Measurements from ENCODE around the gene BMPR1B.

DNA sequence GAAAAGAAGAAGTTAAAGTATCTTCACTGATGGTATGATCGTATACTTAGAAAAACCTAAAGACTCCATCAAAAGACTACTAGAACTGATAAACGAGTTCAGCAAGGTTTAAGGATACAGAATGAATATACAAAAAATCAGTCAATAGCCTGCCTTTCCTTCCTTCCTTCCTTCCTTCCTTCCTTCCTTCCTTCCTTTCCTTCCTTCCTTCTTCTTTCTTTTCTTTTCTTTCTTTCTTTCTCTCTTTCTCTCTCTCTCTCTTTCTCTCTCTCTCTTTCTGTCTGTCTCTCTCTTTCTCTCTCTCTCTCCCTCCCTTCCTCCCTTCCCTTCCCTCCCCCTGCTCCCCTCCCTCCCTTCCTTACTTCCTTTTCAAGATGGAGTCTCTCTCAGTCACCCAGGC, 362.7 kb downstream of the BMPR1B start:
- TF ChIP-seq, protein P1, sequence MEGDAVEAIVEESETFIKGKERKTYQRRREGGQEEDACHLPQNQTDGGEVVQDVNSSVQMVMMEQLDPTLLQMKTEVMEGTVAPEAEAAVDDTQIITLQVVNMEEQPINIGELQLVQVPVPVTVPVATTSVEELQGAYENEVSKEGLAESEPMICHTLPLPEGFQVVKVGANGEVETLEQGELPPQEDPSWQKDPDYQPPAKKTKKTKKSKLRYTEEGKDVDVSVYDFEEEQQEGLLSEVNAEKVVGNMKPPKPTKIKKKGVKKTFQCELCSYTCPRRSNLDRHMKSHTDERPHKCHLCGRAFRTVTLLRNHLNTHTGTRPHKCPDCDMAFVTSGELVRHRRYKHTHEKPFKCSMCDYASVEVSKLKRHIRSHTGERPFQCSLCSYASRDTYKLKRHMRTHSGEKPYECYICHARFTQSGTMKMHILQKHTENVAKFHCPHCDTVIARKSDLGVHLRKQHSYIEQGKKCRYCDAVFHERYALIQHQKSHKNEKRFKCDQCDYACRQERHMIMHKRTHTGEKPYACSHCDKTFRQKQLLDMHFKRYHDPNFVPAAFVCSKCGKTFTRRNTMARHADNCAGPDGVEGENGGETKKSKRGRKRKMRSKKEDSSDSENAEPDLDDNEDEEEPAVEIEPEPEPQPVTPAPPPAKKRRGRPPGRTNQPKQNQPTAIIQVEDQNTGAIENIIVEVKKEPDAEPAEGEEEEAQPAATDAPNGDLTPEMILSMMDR (IDR thresholded peaks at IDR 0.05), result no peak
- TF ChIP-seq POLR2A (IDR thresholded peaks at IDR 0.05), result no peak

All from prostate gland (tissue), 2 donors.